HG02973 (cell line): ENCODE results near the gene MTARC2.

Source experiments
- ATAC-seq: cut with Tn5 transposase; IDR thresholded peaks from one replicate; pipeline ENCODE4 v1.9.1; 2021; ENCODE audit warnings: moderate library complexity; ENCODE audit not compliant: unreplicated experiment

MTARC2 gene

DNA sequence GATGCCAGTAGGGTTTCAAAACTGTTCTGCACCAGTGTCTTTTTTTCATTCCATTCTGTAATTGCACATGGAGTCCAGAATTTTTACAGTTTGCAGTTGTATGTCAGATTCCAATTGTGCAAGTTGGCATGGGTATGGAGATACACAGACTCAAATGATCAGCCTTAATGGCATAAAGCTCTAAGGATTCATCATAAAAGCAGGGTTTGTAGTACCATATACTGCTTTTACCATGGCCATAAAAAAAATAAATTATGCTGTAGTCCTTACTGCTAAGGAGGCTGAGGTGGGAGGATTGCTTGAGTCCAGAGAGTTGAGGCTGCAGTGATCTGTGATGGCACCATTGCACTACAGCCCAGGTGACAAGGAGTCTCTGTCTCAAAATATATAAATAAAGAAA lies 48.9 kb downstream of the MTARC2 start:
- no peak for ATAC-seq

DNA sequence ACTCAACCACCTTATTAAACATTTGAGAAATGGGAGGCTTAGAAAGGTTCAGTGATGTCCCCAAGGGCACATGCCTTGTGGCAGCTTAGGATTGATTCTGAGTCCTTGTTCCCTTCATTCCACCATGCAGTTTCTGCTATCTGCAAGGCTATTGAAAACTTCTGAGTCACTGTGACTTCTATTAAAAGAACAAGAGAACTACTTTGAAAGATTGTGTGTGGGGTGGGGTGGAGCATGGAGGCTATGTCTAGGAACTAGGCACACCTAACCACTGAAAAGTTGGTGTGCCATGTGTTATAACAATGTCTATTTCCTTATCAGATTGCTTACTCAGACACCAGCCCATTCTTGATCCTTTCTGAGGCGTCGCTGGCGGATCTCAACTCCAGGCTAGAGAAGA lies 49.4 kb downstream of the MTARC2 start:
- no peak for ATAC-seq

DNA sequence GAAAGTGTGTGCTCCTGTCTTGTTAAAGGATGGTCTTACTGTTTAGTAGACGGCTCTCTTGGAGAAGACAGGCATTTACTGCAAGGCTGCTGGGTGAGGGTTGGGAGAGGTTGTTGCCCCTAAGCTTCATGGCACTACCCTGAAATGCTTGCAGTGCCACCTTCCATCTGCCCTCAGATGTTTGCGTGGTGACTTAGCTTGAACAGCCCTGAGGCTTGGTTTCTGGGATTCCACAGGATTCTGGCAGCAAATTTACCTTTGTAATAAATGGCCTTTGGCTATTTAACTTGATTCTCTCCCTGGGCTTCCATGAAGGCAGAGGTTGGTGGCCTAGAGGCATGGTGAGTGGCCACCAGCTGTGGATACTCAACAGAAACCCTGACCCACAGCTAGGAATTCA lies 50.2 kb downstream of the MTARC2 start:
- no peak for ATAC-seq

DNA sequence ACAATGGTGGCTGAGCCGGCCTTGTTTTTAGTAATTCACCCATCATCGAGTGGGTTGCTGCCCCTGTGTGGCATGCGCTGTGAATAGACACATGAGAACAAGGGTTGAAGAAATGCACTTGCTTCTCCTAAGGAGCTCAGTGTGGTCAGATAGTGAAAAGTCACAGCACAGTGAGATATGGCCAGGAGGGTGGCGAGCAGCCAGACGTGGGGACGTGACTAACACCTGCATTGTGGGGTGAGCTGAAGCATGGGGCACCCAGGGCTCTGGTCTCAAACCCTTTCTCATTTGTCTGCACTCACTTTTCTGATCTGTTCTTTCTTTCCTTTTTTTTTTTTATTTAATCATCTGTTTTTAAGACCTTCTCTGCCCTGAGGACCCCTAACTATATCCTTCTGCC lies 52.1 kb downstream of the MTARC2 start:
- ATAC-seq = no peak

DNA sequence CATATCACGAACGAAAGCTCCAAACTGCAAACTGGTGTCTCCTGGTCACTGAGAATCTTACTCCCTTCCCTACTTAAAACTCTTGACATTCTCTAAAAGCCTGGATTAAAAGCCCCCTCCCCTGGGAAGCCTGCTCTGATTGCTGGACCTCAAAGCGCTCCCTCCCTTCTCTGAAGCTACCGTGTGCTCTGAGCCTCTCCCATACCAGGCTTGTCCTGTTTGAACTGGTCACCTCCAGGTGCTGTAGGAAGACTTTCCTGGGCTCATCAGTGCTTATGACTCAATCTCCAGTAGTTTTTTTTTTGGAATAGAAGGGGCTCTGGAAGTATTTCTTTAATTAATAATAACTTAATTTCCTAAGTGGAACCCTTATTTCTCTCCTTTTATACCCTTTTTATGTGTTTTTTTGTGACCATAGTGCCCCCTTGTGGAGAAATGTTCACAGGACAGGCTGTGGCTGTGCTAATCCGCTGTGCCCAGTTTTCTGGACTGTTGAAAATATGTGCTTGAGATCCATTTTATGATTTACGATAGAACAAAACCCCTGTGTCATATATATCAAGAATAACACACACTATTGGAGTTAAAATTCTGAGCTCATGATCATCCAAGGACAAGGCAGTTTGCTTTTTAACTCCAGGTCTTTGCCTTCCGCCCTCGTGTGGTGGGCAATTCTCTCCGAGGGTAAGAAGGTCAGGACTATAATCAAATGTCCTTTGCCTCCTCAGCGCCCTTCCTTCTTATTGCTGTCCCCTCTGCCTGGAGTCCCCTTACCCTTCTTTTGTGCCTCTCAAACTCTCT lies 55.5 kb downstream of the MTARC2 start:
- no peak for ATAC-seq

DNA sequence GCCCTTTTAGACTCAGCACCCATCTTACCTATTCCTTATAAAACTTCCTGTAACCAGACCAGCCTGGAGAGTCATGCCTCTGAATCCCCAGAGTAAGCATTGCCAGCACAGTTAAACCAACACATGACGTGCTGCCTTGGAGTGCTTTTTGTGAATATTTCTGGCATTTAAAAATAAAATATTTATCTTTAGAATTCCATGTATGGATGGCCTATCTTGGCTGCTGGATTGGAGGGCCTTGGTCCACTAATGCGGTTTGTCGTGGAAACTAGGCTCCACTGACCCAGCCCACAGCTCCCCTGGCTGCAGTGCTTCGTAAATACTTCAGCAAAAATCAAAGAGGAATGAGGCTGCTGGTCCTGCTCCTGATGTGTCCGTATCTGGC lies 56.1 kb downstream of the MTARC2 start:
- no peak for ATAC-seq

DNA sequence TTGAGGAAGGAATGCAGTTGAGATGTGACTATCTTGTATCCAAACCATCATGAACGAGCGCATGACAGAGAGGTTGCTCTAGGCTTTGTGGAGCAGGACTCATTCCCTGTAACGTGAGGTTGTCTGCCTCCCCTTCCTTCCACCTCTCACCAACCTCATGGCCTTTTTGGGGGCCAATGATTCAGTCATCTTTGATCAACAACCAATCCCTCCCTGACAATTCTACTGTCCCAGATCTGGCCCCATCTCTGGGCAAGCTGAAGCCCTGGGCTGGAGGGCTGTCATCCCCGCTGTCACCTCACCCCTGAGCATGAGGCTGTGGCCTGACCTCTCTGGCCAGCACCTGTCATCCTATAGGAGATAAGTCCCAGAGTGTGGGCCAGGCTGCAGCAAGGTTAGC lies 58.3 kb downstream of the MTARC2 start:
- ATAC-seq = no peak

DNA sequence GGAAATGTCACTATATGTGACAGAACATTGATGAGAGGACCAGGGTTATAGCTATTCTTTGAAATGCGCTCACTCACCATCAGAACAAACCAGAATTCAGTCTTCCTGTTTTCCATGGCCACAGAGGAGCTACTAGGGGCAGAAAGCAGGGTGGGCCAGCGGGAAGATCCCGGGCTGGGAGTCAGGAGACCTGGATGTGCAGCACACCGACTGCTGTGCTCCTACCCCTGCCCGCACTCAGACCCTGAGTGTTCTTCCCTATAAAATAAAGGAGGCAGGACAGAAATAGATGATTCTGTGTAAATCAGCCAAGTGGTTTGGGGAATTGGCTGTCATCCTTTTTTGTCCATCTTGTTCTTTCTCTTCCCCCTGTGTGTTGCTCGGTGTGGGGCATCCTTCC lies 59.6 kb downstream of the MTARC2 start:
- no peak for ATAC-seq

DNA sequence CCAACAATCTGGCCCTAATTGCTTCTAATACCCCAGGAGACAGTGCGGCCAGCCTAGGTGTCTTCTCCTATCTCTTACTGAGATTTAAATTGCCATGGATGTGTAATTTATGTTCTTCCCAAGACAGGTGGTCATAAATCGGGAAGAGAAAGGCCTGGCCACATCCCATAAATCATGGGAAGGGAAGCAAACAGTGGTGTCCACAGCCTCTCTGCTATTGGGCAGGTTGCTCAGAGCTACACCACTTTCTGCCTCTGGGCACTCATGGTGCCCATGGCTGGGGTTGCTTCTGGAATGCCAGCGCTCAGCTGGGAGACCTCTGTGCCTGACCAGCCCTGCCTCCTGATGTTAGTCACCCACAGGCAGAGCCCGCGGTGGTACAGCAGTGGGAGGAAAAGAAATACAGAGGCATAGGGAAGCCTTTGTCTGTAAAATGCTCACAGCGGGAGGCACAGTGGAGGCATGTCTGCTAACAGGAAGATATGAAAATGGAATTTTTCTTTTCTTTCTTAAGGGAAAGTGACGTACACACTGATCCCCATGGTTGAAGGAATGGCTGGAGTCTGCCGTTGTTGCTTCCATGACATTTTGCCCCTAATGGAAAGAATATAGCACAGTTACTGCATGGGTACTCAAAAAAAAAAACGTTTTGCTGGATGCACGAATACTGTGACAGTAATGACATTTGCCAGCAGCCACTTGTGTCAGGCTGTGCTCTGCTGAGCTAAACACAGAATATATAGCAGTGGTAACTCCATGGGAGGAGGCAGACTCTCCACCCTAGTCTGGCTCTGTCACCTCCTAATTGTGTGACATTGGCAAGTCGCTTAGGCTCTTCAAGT lies 60.4 kb downstream of the MTARC2 start:
- ATAC-seq = no peak

DNA sequence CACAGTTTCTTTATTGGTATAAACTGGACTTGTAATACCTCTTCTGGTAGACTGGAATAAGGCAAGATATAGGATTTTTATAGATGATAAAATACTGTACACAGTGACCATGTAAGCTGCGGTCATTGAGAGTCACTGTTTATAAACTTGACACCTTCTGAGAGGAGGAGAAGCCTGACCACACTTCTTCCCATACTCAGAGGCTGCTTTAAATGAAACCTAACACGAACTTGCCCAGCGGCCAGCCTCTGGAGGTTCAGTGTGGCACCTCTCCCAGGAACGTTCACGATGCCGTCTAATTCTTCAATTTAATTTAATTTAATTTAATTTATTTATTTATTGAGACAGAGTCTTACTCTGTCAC lies 61.0 kb downstream of the MTARC2 start:
- no peak for ATAC-seq

DNA sequence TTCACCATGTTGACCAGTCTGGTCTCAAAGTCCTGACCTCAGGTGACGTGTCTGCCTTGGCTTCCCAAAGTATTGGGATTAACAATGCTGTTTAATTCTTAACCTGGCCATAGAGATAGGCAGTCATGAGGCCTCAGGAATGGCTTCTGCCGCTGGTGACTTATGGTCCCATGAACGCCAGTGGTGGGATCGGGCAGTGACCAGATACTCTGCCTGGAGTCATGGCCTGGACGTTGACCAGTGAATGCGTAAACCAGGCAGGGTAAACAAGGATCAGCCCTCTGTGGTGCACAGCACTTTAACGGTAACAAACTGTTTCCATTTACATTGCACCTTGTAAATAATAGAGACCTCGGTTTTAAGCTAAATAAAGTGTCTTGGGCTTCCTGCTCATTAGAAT lies 61.6 kb downstream of the MTARC2 start:
- no peak for ATAC-seq

DNA sequence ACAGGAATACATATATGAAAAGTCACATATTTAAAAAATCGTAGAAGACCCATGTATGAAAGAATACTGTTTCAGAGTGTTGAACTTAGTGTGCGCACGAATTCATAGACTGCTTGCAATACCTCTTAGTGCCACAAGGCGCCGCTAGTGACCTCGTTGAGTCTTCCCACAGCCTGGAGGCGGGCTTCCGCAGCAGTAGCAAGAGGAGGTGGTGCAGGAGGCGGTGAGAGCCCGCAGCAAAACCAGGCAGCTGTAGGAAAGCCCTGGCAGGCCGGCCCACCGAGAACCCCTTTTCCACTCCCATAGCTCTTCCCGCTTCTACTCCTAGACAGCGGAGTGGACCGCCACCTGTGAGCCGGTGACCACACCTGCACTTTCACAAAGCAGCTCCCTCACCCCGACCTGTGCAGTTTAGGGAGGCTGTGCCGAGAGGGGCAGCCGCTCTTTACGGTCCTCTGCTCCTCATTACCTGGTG lies 62.1 kb downstream of the MTARC2 start:
- ATAC-seq = peak; percentile 92

DNA sequence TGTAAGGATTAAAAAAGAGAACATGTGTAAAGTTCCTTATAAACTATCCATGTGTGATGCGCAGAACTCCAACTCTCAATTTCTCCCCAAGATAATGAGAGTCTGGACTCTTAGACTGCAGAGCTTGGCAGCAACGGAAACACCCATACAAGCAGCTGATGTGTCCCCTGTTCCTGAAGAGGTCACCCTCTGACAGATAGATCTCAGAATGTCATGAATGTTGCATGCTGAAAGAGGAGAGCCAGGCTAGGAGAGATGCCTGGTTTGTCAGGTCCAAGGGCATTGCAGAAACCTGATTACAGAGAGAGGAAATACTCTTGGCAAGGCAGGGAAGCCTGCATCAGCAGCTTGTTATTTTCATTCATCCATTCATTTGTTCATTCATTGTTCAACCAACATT lies 62.8 kb downstream of the MTARC2 start:
- no peak for ATAC-seq

DNA sequence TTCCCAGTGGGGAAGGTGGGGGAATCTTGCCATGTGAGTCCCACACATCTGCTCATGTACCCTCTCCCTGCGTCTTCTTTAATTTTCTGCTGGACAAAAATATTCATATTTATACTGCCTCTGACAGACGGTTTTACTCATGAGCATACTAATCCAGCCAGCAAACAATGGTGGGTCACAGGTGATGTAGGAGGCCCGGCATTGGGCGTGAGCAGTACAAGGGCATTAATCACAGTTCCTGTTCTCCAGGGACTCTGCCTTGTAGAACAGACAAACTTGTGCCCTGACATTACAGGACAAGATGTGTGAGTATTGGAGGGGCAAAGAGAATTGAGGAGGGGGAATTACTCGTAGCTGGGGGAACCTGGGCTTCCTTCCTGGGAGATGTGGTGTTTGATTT lies 63.6 kb downstream of the MTARC2 start:
- ATAC-seq = no peak

DNA sequence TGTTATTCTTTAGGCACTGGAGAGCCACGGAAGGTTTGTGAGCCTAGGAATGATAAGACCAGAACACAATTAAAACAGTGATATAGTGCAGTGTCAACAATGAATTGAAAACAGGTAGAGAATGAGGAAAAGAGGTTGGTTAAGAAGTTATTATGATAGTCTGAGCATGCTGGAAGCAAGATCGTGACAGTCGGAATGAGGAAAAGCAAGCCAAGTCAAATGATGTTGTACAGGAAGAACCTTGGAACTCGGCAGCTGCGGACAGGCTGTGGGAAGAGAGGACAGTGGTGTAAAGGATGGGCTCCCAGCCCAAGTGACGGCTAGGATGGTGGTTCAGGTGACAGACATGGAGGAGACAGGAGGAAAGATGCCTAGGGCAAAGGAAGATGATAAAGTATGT lies 64.2 kb downstream of the MTARC2 start:
- no peak for ATAC-seq

DNA sequence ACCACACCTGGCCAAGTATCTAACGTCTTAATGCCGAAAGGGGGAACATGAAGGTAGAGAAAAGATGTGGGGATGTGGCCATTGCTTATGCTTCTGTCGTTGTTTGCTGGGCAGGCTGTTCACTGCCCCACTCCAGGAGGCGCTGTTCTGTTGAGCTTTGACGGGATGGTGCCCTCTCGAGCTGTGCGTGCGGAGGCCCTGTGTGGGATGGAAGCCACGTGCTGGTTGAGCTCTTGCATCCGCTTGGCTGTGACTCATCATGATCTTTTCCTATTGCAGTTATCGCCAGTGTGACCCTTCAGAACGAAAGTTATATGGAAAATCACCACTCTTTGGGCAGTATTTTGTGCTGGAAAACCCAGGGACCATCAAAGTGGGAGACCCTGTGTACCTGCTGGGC lies 64.9 kb downstream of the MTARC2 start:
- no peak for ATAC-seq

DNA sequence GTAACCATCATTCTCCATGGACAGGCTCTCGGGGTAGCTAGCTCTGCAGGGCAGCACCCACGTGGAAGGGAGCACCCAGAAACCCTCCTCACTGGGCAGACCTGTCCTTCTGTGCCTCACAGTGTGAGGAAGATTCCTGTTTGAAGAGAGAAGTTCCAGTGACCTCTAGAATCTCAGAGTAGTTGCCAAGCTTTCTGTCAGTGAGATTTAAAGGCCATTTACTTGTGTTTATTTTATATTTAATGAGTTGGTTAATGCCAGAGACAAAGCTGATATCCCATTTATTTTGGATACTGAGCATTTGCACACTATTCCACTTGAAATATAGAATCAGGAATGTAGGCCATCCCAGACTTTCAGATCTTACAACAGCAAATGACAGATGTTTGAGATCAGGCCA lies 67.3 kb downstream of the MTARC2 start:
- no peak for ATAC-seq

DNA sequence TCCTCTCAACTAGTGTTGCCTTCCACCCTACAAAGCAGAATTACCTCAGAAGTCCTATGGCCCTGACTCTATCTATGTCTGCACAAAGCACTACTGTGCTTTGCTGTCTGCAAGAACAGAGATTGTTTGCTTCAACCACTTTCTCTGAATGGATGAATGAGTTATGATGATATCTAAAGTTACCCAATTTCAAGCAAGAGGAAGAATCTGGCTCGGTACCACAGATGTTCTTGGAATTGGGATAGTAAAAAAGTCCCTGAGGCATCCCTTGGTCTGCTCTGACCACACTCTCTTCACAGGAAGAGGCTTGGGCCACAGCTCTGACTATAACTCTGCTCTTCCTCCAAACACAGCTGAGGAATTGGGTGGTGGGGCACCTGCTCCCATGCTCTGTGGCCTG lies 69.8 kb downstream of the MTARC2 start:
- ATAC-seq = no peak

DNA sequence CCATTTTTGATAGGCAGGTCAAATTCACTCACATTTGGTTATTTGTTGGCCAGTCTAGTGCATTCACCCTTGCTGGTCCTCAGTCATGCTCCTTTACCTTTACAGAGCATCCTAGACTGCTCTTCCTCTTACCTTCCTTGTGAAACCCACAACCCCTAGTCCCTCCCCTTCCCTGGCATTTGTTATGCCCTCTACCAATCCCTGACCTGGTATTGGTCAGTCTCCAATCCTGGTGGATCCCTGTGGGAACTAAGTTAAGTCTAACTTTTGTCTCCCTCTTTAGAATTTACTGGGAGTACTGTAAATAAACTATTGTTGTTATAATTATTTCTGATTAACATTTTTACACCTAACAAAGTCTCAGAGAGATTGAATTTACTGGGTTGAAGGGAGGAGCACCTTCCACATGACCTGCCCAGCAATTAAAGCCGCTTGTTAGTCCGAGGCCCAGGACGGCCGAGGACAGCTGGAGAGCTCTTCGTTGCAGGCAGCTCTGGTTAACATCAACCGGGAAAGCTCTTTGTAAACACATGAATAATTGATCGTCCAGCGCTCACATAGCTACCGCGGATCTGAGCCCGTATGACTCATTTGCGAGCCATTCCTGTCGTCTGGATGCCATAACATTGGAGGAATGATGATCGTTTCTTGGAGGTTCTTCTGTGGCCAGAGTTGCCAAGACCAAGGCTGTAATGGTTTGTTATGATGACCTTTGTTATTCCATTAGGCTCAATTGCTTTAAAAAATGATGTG lies 70.5 kb downstream of the MTARC2 start:
- no peak for ATAC-seq

DNA sequence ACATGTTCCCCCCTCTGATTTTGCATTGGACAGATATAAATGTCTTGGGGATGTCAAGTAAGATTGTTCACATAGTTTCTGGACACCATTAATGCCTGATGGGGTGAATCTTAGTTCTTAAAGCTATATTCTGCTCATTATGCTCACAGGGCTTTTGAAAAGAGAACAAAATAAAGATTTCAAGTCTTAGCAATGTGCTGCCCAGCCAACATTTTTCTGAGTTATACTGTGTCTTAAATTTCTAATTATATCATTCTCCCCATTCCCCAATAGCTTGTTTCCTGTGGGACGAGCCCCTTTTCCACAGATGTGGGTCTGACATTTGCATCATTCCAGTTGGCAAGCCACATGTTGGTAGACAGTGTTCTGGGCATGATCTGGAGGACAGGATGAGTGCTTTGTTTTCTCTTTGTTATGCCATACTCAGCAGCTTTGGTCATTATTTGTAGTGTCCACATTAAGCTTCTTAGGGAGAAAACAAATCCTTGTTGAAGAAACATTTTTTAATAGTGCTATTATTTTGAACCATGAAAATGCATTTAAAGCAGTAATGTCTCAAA lies 71.4 kb downstream of the MTARC2 start:
- ATAC-seq = no peak
